Middle frontal gyrus (tissue), 1 donor: Measurements from ENCODE around the gene NAA20.
"Not testable (repeated sequence)": the region's sequence is repeated elsewhere in the genome, so short reads cannot be mapped to it uniquely, and the experiment has no call there.

ENCODE experiments used
- DNase-seq: peaks from one replicate; pipeline ENCODE4 v3.0.0-alpha.2; 2015; ENCODE audit warnings: low spot score; ENCODE audit errors: extremely low spot score

NAA20 gene

GRCh38 chr20:19991308-19991707, 25.9 kb upstream of the NAA20 start:
- DNase-seq, result no peak

GRCh38 chr20:19991854-19992253, 25.3 kb upstream of the NAA20 start:
- DNase-seq, result no peak

- DNase-seq, result no peak
These were observed 23.9 kb upstream of the NAA20 start for GRCh38 chr20:19992996-19993908.

- DNase-seq, result no peak
These were observed 23.0 kb upstream of the NAA20 start for GRCh38 chr20:19993958-19994669.

GRCh38 chr20:19995220-19995863, 21.8 kb upstream of the NAA20 start:
- DNase-seq, result peak; percentile 62

- no peak for DNase-seq
These were observed 20.9 kb upstream of the NAA20 start for GRCh38 chr20:19996222-19996621.

GRCh38 chr20:19996917-19997316, 20.2 kb upstream of the NAA20 start:
- DNase-seq, result peak; percentile 33

- DNase-seq, result no peak
These were observed 18.0 kb upstream of the NAA20 start for GRCh38 chr20:19998990-19999705.

- no peak for DNase-seq
These were observed 16.8 kb upstream of the NAA20 start for GRCh38 chr20:20000211-20000968.

GRCh38 chr20:20002101-20002998, 14.8 kb upstream of the NAA20 start:
- DNase-seq, result no peak

- peak; percentile 65 for DNase-seq
These were observed 13.9 kb upstream of the NAA20 start for GRCh38 chr20:20003031-20003954.

GRCh38 chr20:20003955-20004322, 13.2 kb upstream of the NAA20 start:
- not testable (repeated sequence) for DNase-seq

GRCh38 chr20:20005342-20005741, 11.8 kb upstream of the NAA20 start:
- DNase-seq, result no peak

- DNase-seq, result no peak
These were observed 7.3 kb upstream of the NAA20 start for GRCh38 chr20:20009784-20010253.

- DNase-seq, result peak; percentile 42
These were observed 6.3 kb upstream of the NAA20 start for GRCh38 chr20:20010639-20011500.

- DNase-seq, result no peak
These were observed 4.6 kb upstream of the NAA20 start for GRCh38 chr20:20012541-20012940.

- no peak for DNase-seq
These were observed 2.5 kb upstream of the NAA20 start for GRCh38 chr20:20014659-20015058.

GRCh38 chr20:20017844-20018185, 653 bp downstream of the NAA20 start:
- no peak for DNase-seq
